Natural killer cell treated with Interleukin-12 subunit alpha and Interleukin-12 subunit beta and Interleukin-15 and Interleukin-18, amount 100 ng/mL, for 72 hours (primary cell): ENCODE results near the gene FBXO5. TPM values are rescaled to one million over a fixed set of nuclear protein-coding genes. Genes with fewer than 3 reads are reported as not detected.

Source experiments
- ATAC-seq, 2 donors: fragments of 150-1000 bp; cut with Tn5 transposase in 1 of 2; sonication (Bioruptor Pico), chemical (Tn5 transposase) in 1 of 2; 2 replicates each; pipeline ENCODE4 v1.10.0; 2021
- DNase-seq: peaks from one replicate; pipeline ENCODE4 v3.0.0; 2022; ENCODE audit warnings: low spot score
- H3K27ac Mint-ChIP-seq, 2 donors: 1 replicate in 1 of 2; 2 replicates in 1 of 2; pipeline ENCODE4 v1.8.0; 2022; ENCODE audit warnings: mixed read lengths in 2 of 2, mild to moderate bottlenecking in 1 of 2, moderate library complexity in 1 of 2
- H3K27me3 Mint-ChIP-seq, 2 donors: 1 replicate in 1 of 2; 2 replicates in 1 of 2; pipeline ENCODE4 v1.8.0; 2022; ENCODE audit warnings: mixed read lengths in 2 of 2
- H3K36me3 Mint-ChIP-seq: one replicate; pipeline ENCODE4 v1.8.0; 2022; ENCODE audit warnings: mixed read lengths
- H3K4me1 Mint-ChIP-seq, 2 donors: 1 replicate in 1 of 2; 2 replicates in 1 of 2; pipeline ENCODE4 v1.8.0; 2022; ENCODE audit warnings: low read depth in 2 of 2, mixed read lengths in 2 of 2, mild to moderate bottlenecking in 1 of 2
- H3K4me3 Mint-ChIP-seq: one replicate; pipeline ENCODE4 v1.8.0; 2022; ENCODE audit warnings: mixed read lengths
- H3K9me3 Mint-ChIP-seq: 2 replicates; pipeline ENCODE4 v1.8.0; 2022; ENCODE audit warnings: mixed read lengths
- total RNA-seq, 2 donors: library from RNA; stranded (reverse); gene quantifications; one replicate each; pipeline ENCODE4 v1.2.3, GENCODE V29; 2022

FBXO5 gene
- total RNA-seq, 2 donors from 2014 or later = 26.3 to 33.9 TPM

DNA sequence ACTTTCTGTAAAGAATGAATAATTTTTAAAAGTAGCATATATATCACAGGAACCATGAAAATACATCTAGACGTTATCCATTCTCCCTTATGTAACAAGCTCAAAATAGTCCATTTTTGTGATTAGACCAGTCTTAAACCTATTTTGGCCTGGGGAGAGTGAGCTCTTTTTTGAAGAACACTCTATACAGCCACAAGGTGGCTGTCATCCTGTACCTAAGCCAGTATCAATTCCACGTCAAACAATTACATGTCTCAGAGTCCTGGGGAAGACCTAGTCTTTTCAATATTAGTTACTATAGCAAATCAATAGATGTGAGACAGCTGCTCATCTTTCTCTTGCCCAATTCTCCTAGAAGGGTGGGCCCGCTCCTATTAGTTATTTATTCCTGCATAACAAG is 28.4 kb downstream of the FBXO5 start:
- ATAC-seq = no peak
- Mint-ChIP-seq H3K9me3 (no peaks in the 10 kb centered on the region), H3K4me1 (no peaks in the 10 kb centered on the region), H3K4me3 (no peak overlapping the region), H3K36me3 (no peaks in the 10 kb centered on the region), H3K27ac (no peak overlapping the region), H3K27me3 (peaks cover 16 to 19% of the 10 kb centered on the region in 2 donors)
- DNase-seq = no peak

DNA sequence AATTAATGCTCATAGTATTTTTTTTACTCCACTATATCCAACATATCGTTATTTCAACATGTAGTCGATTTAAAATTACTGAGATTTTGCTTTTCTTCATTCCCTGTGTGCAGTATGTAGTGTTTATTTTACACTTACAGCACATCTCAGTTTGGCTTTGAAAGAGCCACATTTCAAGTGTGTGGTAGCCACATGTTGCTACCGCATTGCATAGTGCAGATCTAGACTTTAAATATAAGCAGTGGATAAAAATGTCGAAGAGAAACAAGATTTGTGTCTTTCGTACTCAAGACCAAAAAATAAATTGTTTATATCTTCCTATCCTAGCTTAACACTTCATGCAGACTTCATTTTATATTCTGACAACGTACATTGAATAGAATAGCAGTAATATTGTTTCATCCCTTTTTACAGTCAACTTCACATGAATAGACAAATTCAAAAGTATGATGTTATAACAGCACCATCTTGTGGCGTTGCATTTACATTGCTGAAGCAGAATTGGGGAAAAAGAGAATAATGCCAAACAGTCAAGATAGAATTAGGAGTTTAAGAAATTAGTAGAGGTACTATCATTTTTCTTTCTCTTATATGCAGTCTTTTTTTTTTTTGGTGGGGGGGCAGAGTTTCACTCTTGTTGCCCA is 29.9 kb downstream of the FBXO5 start:
- H3K9me3 Mint-ChIP-seq = no peaks in the 10 kb centered on the region
- H3K4me3 Mint-ChIP-seq = no peak overlapping the region
- DNase-seq (no peak), ATAC-seq (no peak)
- H3K4me1 Mint-ChIP-seq = peaks cover 4 to 5% of the 10 kb centered on the region in 2 donors
- H3K36me3 Mint-ChIP-seq = no peaks in the 10 kb centered on the region
- no peak overlapping the region for H3K27ac Mint-ChIP-seq
- peaks cover 20 to 21% of the 10 kb centered on the region in 2 donors for H3K27me3 Mint-ChIP-seq

DNA sequence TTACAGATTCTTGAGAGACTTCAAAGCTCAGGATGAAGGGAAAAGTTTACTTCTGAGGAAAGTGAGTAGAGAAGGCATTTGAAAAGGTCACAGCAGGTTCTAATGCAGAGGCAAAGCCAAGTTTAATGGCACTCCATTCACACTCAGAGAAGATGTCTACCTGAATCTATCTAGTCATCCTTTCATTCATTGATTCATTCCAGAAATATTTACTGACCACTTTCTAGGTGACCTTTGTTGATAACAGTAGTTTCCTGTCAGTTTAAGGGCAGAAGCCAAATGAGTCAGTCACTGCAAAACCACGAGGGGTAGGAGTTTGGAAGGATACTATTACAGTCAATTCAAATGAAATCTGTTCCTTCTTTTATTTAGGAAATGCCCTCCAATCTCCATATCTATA is 30.8 kb downstream of the FBXO5 start:
- Mint-ChIP-seq H3K36me3 (no peaks in the 10 kb centered on the region), H3K27ac (no peak overlapping the region), H3K27me3 (peaks cover 25% of the 10 kb centered on the region in 2 donors), H3K9me3 (no peaks in the 10 kb centered on the region), H3K4me3 (no peak overlapping the region), H3K4me1 (peaks cover 6 to 7% of the 10 kb centered on the region in 2 donors)
- no peak for ATAC-seq
- no peak for DNase-seq

DNA sequence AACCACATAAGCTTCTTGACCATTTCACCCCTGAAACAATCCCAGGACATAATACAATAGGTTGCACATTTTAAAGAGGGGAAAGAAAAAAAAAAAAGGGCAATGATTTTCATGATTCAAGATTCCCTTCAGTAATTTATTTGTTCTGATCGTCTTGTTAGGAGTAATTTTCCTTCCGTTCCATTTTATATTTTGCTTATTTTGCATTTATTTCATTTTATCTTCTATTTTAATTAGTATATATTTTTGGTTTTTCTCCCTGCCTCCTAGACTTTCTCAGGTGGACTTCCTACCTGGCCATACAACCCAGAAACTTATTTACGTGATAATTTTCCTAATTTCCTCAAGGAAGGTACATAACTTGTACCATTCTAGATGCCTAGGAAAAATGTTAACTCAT is 32.6 kb downstream of the FBXO5 start:
- DNase-seq (no peak), ATAC-seq (no peak)
- H3K27ac Mint-ChIP-seq = no peak overlapping the region
- peaks cover 6 to 7% of the 10 kb centered on the region in 2 donors for H3K4me1 Mint-ChIP-seq
- H3K36me3 Mint-ChIP-seq = no peaks in the 10 kb centered on the region
- H3K9me3 Mint-ChIP-seq = no peaks in the 10 kb centered on the region
- no peak overlapping the region for H3K4me3 Mint-ChIP-seq
- peaks cover 28 to 30% of the 10 kb centered on the region in 2 donors for H3K27me3 Mint-ChIP-seq

DNA sequence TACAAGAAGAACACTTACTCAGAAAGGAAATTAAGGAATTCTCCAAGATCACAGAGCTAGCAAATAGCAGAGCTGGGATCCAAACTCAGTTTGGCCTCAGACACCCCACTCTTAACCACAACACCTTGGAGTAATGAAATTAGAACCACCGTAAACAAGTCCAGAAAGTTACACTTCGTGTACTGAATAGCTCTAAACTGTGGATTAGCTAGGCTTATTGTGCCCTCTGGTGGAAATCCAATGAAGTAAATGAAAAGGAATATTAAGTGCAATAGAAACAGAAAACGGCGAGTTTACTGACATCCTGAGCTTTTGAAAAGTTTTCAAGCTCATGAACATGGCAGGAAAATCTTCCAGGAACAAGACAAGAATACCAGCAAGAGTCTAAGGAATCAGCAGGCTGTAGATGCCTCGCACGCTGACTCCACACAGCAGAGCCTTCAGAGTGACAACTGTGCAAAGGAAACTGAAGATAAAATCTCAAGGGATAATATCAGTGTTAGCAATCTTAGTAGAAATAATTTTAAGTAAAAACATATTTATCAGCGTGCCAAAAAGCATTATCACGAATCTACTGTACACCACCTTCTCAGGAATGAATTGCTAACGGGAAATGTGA is 34.6 kb downstream of the FBXO5 start:
- peaks cover 30 to 35% of the 10 kb centered on the region in 2 donors for H3K27me3 Mint-ChIP-seq
- no peaks in the 10 kb centered on the region for H3K9me3 Mint-ChIP-seq
- H3K36me3 Mint-ChIP-seq = no peaks in the 10 kb centered on the region
- H3K27ac Mint-ChIP-seq = peak overlapping the region in 1 of 2 donors; percentile 32
- DNase-seq (no peak), ATAC-seq (no peak)
- H3K4me3 Mint-ChIP-seq = peak overlapping the region; percentile 31
- H3K4me1 Mint-ChIP-seq = peaks cover 6 to 7% of the 10 kb centered on the region in 2 donors

DNA sequence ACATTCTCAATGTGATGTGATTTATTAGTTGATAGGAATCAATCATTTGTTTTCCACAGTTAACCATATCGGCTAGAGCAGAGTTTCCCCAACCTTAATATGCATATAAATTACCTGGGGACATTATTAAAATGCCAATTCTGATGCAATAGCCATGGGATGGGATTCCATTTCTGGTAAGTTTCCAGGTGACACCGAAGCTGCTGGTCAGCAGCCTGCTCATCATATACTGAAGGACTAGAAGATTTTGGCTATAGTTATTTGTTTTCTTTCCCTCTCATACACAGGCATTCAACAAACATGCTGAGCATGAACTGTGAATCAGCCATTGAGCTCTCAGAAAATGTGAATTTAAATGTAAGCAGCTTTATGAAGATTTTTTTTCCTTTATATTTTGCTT is 35.8 kb downstream of the FBXO5 start:
- DNase-seq = no peak

DNA sequence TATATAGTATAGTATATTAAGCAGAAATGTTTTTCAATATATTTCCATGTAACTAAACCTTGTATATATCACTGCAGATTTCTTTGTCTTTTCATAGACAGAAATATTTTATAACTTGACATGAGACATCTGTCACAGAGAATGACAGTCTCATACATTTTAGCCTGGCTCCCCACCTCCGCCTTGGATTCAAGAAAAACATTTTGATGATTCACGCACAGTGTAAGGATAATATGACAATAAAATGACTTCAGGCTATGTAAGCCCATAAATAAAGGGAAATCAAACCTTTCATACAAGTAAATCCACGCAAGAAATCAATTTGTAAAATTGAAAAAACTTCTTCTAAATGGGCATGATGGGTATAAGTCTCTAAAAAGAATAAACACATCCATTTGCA is 36.4 kb downstream of the FBXO5 start:
- Mint-ChIP-seq H3K27me3 (peaks cover 30 to 36% of the 10 kb centered on the region in 2 donors), H3K36me3 (no peaks in the 10 kb centered on the region), H3K4me1 (peaks cover 6 to 7% of the 10 kb centered on the region in 2 donors), H3K27ac (no peak overlapping the region), H3K9me3 (no peaks in the 10 kb centered on the region), H3K4me3 (no peak overlapping the region)
- DNase-seq = no peak
- ATAC-seq = no peak

More for the DNA sequence above, 35.8 kb downstream of the FBXO5 start:
- ATAC-seq = no peak
- Mint-ChIP-seq H3K4me3 (no peak overlapping the region), H3K27me3 (peaks cover 27 to 35% of the 10 kb centered on the region in 2 donors), H3K4me1 (peaks cover 6 to 7% of the 10 kb centered on the region in 2 donors), H3K9me3 (no peaks in the 10 kb centered on the region), H3K27ac (no peak overlapping the region), H3K36me3 (no peaks in the 10 kb centered on the region)

DNA sequence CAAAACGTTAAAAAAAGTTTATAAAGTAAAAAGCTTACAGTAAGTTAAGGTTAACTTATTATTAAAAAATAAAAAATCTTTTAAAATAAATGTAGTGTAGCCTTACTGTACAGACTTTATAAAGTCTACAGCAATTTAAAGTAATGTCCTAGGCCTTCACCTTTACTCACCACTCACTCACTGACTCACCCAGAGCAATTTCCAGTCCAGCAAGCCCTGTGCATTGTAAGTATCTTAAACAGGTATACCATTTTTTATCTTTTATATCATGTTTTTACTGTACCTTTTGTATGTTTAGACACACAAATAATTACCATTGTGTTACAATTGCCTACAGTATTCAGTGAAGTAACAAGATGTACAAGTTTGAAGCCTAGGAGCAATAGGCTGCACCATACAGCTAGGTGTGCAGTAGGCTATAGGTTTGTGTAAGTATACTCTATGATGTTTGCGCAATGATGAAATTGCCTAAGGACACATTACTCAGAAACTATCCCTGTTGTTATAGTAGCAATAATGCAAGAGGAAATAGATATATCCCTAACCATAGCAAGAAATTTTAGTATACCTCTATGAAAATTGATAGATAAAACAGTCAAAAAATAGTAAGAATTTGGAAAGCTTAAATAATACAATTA is 39.5 kb downstream of the FBXO5 start:
- H3K27ac Mint-ChIP-seq = no peak overlapping the region
- ATAC-seq (no peak), DNase-seq (no peak)
- peaks cover 32 to 45% of the 10 kb centered on the region in 2 donors for H3K27me3 Mint-ChIP-seq
- H3K36me3 Mint-ChIP-seq = no peaks in the 10 kb centered on the region
- no peaks in the 10 kb centered on the region for H3K9me3 Mint-ChIP-seq
- peaks cover 6% of the 10 kb centered on the region in 2 donors for H3K4me1 Mint-ChIP-seq
- H3K4me3 Mint-ChIP-seq = no peak overlapping the region

DNA sequence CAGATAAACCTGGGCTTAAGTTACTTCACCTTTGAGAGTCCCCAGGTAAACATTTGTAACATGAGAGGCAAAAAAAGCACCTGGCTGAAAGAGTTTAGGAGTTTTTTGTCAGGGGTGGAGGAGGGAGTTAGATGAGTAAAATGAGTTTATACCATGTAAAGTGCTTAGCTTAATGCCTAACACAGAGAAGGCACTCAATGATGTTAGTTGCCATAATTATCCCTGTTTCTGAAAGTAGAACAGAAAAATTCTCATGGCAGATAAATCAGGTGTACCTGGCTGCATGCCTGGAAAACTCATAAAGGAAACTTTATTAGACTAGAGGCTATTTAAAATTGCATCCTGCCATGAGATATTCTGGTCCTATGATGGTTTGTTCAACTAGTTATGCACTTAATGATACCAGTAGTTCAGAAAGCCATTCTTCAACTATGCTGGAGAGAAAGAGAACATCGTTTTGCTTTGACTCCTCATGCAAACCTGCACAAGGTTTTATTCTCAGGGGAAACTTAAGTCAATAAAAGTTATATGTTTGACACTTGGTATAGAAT is 40.4 kb downstream of the FBXO5 start:
- no peak overlapping the region for H3K4me3 Mint-ChIP-seq
- H3K9me3 Mint-ChIP-seq = no peaks in the 10 kb centered on the region
- no peaks in the 10 kb centered on the region for H3K4me1 Mint-ChIP-seq
- ATAC-seq (no peak), DNase-seq (no peak)
- no peak overlapping the region for H3K27ac Mint-ChIP-seq
- H3K27me3 Mint-ChIP-seq = peaks cover 29 to 49% of the 10 kb centered on the region in 2 donors
- H3K36me3 Mint-ChIP-seq = no peaks in the 10 kb centered on the region

DNA sequence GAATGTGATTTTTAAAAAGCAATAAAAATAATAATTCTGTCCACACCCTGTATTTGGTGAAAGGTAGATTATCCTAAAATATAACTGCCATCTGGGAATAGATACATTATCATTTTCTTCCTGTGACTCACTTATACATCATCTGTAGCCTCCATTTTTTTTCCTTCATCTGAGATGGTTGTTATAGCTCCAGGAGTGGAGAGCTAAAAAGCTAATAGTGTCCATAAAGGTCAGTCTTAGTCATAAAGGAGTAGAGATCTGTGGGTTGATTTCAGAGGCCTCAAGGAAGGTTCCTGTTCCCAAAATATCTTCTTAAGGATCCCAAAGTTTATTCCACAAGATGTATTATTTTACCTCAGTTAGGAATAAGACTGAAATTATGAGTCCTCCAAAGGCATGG is 41.1 kb downstream of the FBXO5 start:
- no peaks in the 10 kb centered on the region for H3K4me1 Mint-ChIP-seq
- peaks cover 29 to 50% of the 10 kb centered on the region in 2 donors for H3K27me3 Mint-ChIP-seq
- H3K27ac Mint-ChIP-seq = no peak overlapping the region
- no peaks in the 10 kb centered on the region for H3K9me3 Mint-ChIP-seq
- H3K4me3 Mint-ChIP-seq = no peak overlapping the region
- ATAC-seq (no peak), DNase-seq (no peak)
- no peaks in the 10 kb centered on the region for H3K36me3 Mint-ChIP-seq

DNA sequence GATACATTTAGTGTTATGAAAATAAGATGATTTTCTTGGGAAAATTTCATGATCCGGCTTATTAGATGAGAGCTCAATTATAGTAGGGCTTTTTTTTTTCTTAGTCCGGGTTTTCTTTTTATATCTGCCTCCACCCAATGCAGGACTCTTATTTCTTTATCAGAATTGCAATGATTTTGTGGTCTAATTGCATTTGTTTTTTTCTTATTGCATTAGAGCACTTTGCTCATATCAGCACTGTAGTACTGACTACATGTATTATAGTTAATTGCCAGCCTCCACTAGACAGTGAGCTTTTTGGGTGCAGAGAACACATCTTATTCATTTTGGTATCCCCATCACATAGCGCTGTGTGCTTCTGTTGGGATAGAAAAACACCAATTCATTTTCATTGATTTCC is 50.0 kb downstream of the FBXO5 start:
- H3K4me1 Mint-ChIP-seq = no peaks in the 10 kb centered on the region
- H3K27ac Mint-ChIP-seq = no peak overlapping the region
- H3K36me3 Mint-ChIP-seq = no peaks in the 10 kb centered on the region
- H3K4me3 Mint-ChIP-seq = no peak overlapping the region
- DNase-seq = no peak
- no peak for ATAC-seq
- H3K27me3 Mint-ChIP-seq = peaks cover 22 to 34% of the 10 kb centered on the region in 2 donors
- no peaks in the 10 kb centered on the region for H3K9me3 Mint-ChIP-seq

DNA sequence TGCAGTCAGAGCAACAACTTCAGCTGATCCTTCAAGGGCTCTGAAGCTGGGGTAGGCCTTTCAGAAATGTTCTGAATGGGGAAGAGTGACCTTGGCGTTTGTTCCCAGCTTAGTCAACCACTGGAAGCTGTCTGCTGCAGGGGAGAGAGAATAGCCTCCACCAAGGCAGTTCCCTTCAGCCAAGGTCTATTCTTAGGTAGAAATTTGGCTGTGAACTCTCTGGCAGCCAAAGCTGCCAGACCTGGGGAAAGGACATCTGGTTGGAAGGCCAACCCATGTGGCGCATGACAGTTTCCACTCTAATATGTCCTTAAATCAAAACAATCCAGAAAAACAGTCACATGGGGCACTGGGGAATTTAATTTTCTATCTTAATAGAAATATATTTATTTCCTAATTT is 60.1 kb downstream of the FBXO5 start:
- H3K27me3 Mint-ChIP-seq = peaks cover 19 to 46% of the 10 kb centered on the region in 2 donors
- no peak for DNase-seq
- no peaks in the 10 kb centered on the region for H3K4me1 Mint-ChIP-seq
- H3K9me3 Mint-ChIP-seq = no peaks in the 10 kb centered on the region
- no peaks in the 10 kb centered on the region for H3K36me3 Mint-ChIP-seq
- no peak for ATAC-seq
- H3K4me3 Mint-ChIP-seq = no peak overlapping the region
- no peak overlapping the region for H3K27ac Mint-ChIP-seq
